Measurements from ENCODE around the gene DACT2.
"Not testable (repeated sequence)": the region's sequence is repeated elsewhere in the genome, so short reads cannot be mapped to it uniquely, and the experiment has no call there.

Gene DACT2

GRCh38 chr6:168300975-168301647 is 18.5 kb downstream of the DACT2 start:
- DNase-seq, result no peak

GRCh38 chr6:168299541-168300511 is 19.8 kb downstream of the DACT2 start:
- no peak for DNase-seq

GRCh38 chr6:168297643-168298042 is 21.9 kb downstream of the DACT2 start:
- DNase-seq, result no peak

GRCh38 chr6:168294901-168295300 is 24.7 kb downstream of the DACT2 start:
- DNase-seq, result no peak

GRCh38 chr6:168293636-168294530 is 25.7 kb downstream of the DACT2 start:
- DNase-seq, result no peak

GRCh38 chr6:168292826-168293225 is 26.8 kb downstream of the DACT2 start:
- no peak for DNase-seq

GRCh38 chr6:168291450-168291849 is 28.1 kb downstream of the DACT2 start:
- DNase-seq, result no peak

GRCh38 chr6:168290095-168290494 is 29.5 kb downstream of the DACT2 start:
- no peak for DNase-seq

GRCh38 chr6:168289571-168289962 is 30.0 kb downstream of the DACT2 start:
- DNase-seq, result no peak

GRCh38 chr6:168288781-168289570 is 30.6 kb downstream of the DACT2 start:
- no peak for DNase-seq

GRCh38 chr6:168287460-168287859 is 32.1 kb downstream of the DACT2 start:
- DNase-seq, result not testable (repeated sequence)

- DNase-seq, result not testable (repeated sequence)
Measured at GRCh38 chr6:168286771-168287446, 32.7 kb downstream of the DACT2 start.

- no peak for DNase-seq
Measured at GRCh38 chr6:168286116-168286515, 33.5 kb downstream of the DACT2 start.

- no peak for DNase-seq
Measured at GRCh38 chr6:168285456-168285855, 34.1 kb downstream of the DACT2 start.

GRCh38 chr6:168284187-168284586 is 35.4 kb downstream of the DACT2 start:
- DNase-seq, result no peak

- no peak for DNase-seq
Measured at GRCh38 chr6:168283686-168284025, 35.9 kb downstream of the DACT2 start.

GRCh38 chr6:168282985-168283685 is 36.4 kb downstream of the DACT2 start:
- DNase-seq, result no peak

GRCh38 chr6:168281826-168282225 is 37.8 kb downstream of the DACT2 start:
- DNase-seq, result no peak

GRCh38 chr6:168281314-168281713 is 38.3 kb downstream of the DACT2 start:
- DNase-seq, result not testable (repeated sequence)

- no peak for DNase-seq
Measured at GRCh38 chr6:168280899-168281245, 38.7 kb downstream of the DACT2 start.

Measured in fibroblast of skin of scalp (primary cell).